SJCRH30 (cell line): ENCODE results near the gene UCHL5. TPM values are rescaled to one million over a fixed set of nuclear protein-coding genes. Genes with fewer than 3 reads are reported as not detected.
"Not testable (repeated sequence)": the region's sequence is repeated elsewhere in the genome, so short reads cannot be mapped to it uniquely, and the experiment has no call there.

Experiments
- DNase-seq, 2 experiments: peaks; one replicate each; pipeline ENCODE4 v3.0.0-alpha.2; 2015 to 2020
- H3K27ac ChIP-seq: fragments of 250-450 bp; sonication (Bioruptor Pico); 2 replicates; pipeline ENCODE4 v1.5.1; 2020; ENCODE audit warnings: mild to moderate bottlenecking, moderate library complexity
- H3K27me3 ChIP-seq: fragments of 250-450 bp; sonication (Bioruptor Pico); 2 replicates; pipeline ENCODE4 v1.5.1; 2020; ENCODE audit warnings: mild to moderate bottlenecking, moderate library complexity
- H3K36me3 ChIP-seq: fragments of 250-450 bp; sonication (Bioruptor Pico); 2 replicates; pipeline ENCODE4 v1.5.1; 2020; ENCODE audit warnings: mild to moderate bottlenecking, moderate library complexity
- H3K4me1 ChIP-seq: fragments of 250-450 bp; sonication (Bioruptor Pico); 2 replicates; pipeline ENCODE4 v1.5.1; 2020; ENCODE audit warnings: mild to moderate bottlenecking, moderate library complexity
- H3K4me3 ChIP-seq: fragments of 250-450 bp; sonication (Bioruptor Pico); 2 replicates; pipeline ENCODE4 v1.5.1; 2020; ENCODE audit warnings: mild to moderate bottlenecking, moderate library complexity
- H3K9me3 ChIP-seq: fragments of 250-450 bp; sonication (Bioruptor Pico); replicated peaks from 2 replicates; pipeline ENCODE4 v1.5.1; 2020; ENCODE audit warnings: mild to moderate bottlenecking, moderate library complexity
- total RNA-seq: library from RNA; depleted of rRNA; stranded (reverse); fragments of >200 nt; shearing (Covaris generic); gene quantifications from 2 replicates; pipeline ENCODE4 v1.2.3, GENCODE V29; 2014

UCHL5 gene
- total RNA-seq, 1 experiment from 2014 or later, result 42.2 TPM

- DNase-seq, result no peak
- H3K27me3 ChIP-seq, result no peaks in the 10 kb centered on the region
- H3K36me3 ChIP-seq, result no peaks in the 10 kb centered on the region
- no peak overlapping the region for H3K4me3 ChIP-seq
- no peak overlapping the region for H3K27ac ChIP-seq
- no peaks in the 10 kb centered on the region for H3K9me3 ChIP-seq
- H3K4me1 ChIP-seq, result no peaks in the 10 kb centered on the region
Observed at GRCh38 chr1:193042766-193043691, 16.1 kb downstream of the UCHL5 start.

GRCh38 chr1:193040011-193040410, 19.1 kb downstream of the UCHL5 start:
- Histone ChIP-seq H3K9me3 (no peaks in the 10 kb centered on the region), H3K4me1 (no peaks in the 10 kb centered on the region), H3K27ac (no peak overlapping the region), H3K27me3 (no peaks in the 10 kb centered on the region), H3K4me3 (no peak overlapping the region), H3K36me3 (no peaks in the 10 kb centered on the region)
- DNase-seq, result no peak

- H3K36me3 ChIP-seq, result no peaks in the 10 kb centered on the region
- no peaks in the 10 kb centered on the region for H3K4me1 ChIP-seq
- no peaks in the 10 kb centered on the region for H3K9me3 ChIP-seq
- no peak overlapping the region for H3K4me3 ChIP-seq
- DNase-seq, result no peak
- H3K27ac ChIP-seq, result no peak overlapping the region
- H3K27me3 ChIP-seq, result no peaks in the 10 kb centered on the region
Observed at GRCh38 chr1:193036337-193037047, 22.7 kb downstream of the UCHL5 start.

- Histone ChIP-seq H3K4me1 (no peaks in the 10 kb centered on the region), H3K36me3 (no peaks in the 10 kb centered on the region), H3K27me3 (no peaks in the 10 kb centered on the region), H3K9me3 (no peaks in the 10 kb centered on the region), H3K4me3 (no peak overlapping the region), H3K27ac (no peak overlapping the region)
- DNase-seq, result no peak
Observed at GRCh38 chr1:193033610-193034009, 25.6 kb downstream of the UCHL5 start.

- not testable (repeated sequence) for H3K27ac ChIP-seq, H3K9me3 ChIP-seq, H3K4me1 ChIP-seq, H3K4me3 ChIP-seq, H3K27me3 ChIP-seq, H3K36me3 ChIP-seq, DNase-seq
Observed at GRCh38 chr1:193032643-193033427, 26.3 kb downstream of the UCHL5 start.

- Histone ChIP-seq H3K4me1 (no peaks in the 10 kb centered on the region), H3K36me3 (no peaks in the 10 kb centered on the region; the same call in 1 of the 2 replicates), H3K27me3 (no peaks in the 10 kb centered on the region), H3K9me3 (no peaks in the 10 kb centered on the region), H3K27ac (no peak overlapping the region), H3K4me3 (no peak overlapping the region)
- DNase-seq, result peak in 1 of 2 experiments; percentile 2
Observed at GRCh38 chr1:193031431-193031830, 27.7 kb downstream of the UCHL5 start.

GRCh38 chr1:193030280-193030679, 28.9 kb downstream of the UCHL5 start:
- no peak for DNase-seq
- Histone ChIP-seq H3K36me3 (no peaks in the 10 kb centered on the region; the same call in 1 of the 2 replicates), H3K27me3 (no peaks in the 10 kb centered on the region), H3K9me3 (no peaks in the 10 kb centered on the region), H3K4me3 (no peak overlapping the region), H3K27ac (no peak overlapping the region), H3K4me1 (no peaks in the 10 kb centered on the region)

- H3K36me3 ChIP-seq, result peaks cover 6% of the 10 kb centered on the region
- no peak overlapping the region for H3K27ac ChIP-seq
- no peaks in the 10 kb centered on the region for H3K4me1 ChIP-seq
- H3K4me3 ChIP-seq, result no peak overlapping the region
- H3K27me3 ChIP-seq, result no peaks in the 10 kb centered on the region
- DNase-seq, result no peak
- no peaks in the 10 kb centered on the region for H3K9me3 ChIP-seq
Observed at GRCh38 chr1:193025218-193025617, 33.9 kb downstream of the UCHL5 start.

GRCh38 chr1:193019442-193020026, 39.6 kb downstream of the UCHL5 start:
- peak in 1 of 2 experiments; percentile 32 for DNase-seq
- Histone ChIP-seq H3K4me3 (no peak overlapping the region), H3K36me3 (peaks cover 6% of the 10 kb centered on the region; the same call in 1 of the 2 replicates), H3K9me3 (no peaks in the 10 kb centered on the region), H3K27ac (no peak overlapping the region), H3K4me1 (no peaks in the 10 kb centered on the region), H3K27me3 (no peaks in the 10 kb centered on the region)

GRCh38 chr1:193016788-193017187, 42.4 kb downstream of the UCHL5 start:
- no peaks in the 10 kb centered on the region for H3K4me1 ChIP-seq
- no peaks in the 10 kb centered on the region for H3K27me3 ChIP-seq
- no peak overlapping the region for H3K27ac ChIP-seq
- H3K9me3 ChIP-seq, result no peaks in the 10 kb centered on the region
- no peak for DNase-seq
- H3K4me3 ChIP-seq, result no peak overlapping the region
- no peaks in the 10 kb centered on the region for H3K36me3 ChIP-seq

- no peaks in the 10 kb centered on the region for H3K27me3 ChIP-seq
- no peaks in the 10 kb centered on the region for H3K36me3 ChIP-seq
- H3K4me1 ChIP-seq, result no peaks in the 10 kb centered on the region
- H3K4me3 ChIP-seq, result no peak overlapping the region
- H3K27ac ChIP-seq, result no peak overlapping the region
- no peak for DNase-seq
- H3K9me3 ChIP-seq, result no peaks in the 10 kb centered on the region
Observed at GRCh38 chr1:193014400-193014799, 44.8 kb downstream of the UCHL5 start.

- Histone ChIP-seq H3K4me1 (no peaks in the 10 kb centered on the region), H3K4me3 (no peak overlapping the region), H3K9me3 (no peaks in the 10 kb centered on the region), H3K27me3 (no peaks in the 10 kb centered on the region), H3K27ac (no peak overlapping the region), H3K36me3 (no peaks in the 10 kb centered on the region)
- DNase-seq, result no peak
Observed at GRCh38 chr1:193013707-193014106, 45.5 kb downstream of the UCHL5 start.

GRCh38 chr1:193013005-193013404, 46.2 kb downstream of the UCHL5 start:
- Histone ChIP-seq H3K4me1 (no peaks in the 10 kb centered on the region), H3K27me3 (no peaks in the 10 kb centered on the region), H3K27ac (no peak overlapping the region), H3K36me3 (no peaks in the 10 kb centered on the region), H3K4me3 (no peak overlapping the region), H3K9me3 (no peaks in the 10 kb centered on the region)
- DNase-seq, result no peak

GRCh38 chr1:193011406-193011805, 47.8 kb downstream of the UCHL5 start:
- no peaks in the 10 kb centered on the region for H3K4me1 ChIP-seq
- no peak for DNase-seq
- H3K9me3 ChIP-seq, result no peaks in the 10 kb centered on the region
- H3K27ac ChIP-seq, result no peak overlapping the region
- no peaks in the 10 kb centered on the region for H3K36me3 ChIP-seq
- H3K4me3 ChIP-seq, result no peak overlapping the region
- H3K27me3 ChIP-seq, result no peaks in the 10 kb centered on the region
